Measurements from ENCODE around the gene MAK. TPM values are rescaled to one million over a fixed set of nuclear protein-coding genes. Genes with fewer than 3 reads are reported as not detected.
"Not testable (repeated sequence)": the region's sequence is repeated elsewhere in the genome, so short reads cannot be mapped to it uniquely, and the experiment has no call there.

Gene MAK
- total RNA-seq, result under 1 TPM in 2 of 4 donors, not detected in 2; 0.04 to 0.19 TPM

GRCh38 chr6:10837995-10838793 is at the start of gene MAK:
MAK (minus strand) TSS chr6:10838539; CDS start chr6:10830648, 7,891 bp downstream.
- Histone ChIP-seq H3K4me3 (peak within 1 kb of the TSS; percentile 52 to 75 (median 60)), H3K27me3 (peaks cover 0 to 52% (median 3%) of the 10 kb centered on the region in 4 donors), H3K4me1 (peaks cover 13 to 26% (median 14%) of the 10 kb centered on the region in 3 donors), H3K36me3 (no peaks in the 10 kb centered on the region), H3K9me3 (no peaks in the 10 kb centered on the region), H3K27ac (peak within 1 kb of the TSS; percentile 14 to 36 (median 28))
- 0 to 2% methylated on average over 1 to 10 of the region's 53 CpGs for WGBS, 2 donors
- DNase-seq, result peak; percentile 36
- intact Hi-C loops (cut with DNase I), result no loop called here
- TF ChIP-seq CTCF (IDR thresholded peaks at IDR 0.05) (no peak), POLR2A (IDR thresholded peaks at IDR 0.05) (peak in 1 of 4 donors; percentile 28)

- H3K27ac ChIP-seq, result no peak within 1 kb of the TSS
Measured at GRCh38 chr6:10886691-10887502, 48.6 kb upstream of the MAK start, which contains the start of gene SYCP2L. SYCP2L (plus strand) TSS chr6:10887052; CDS start chr6:10887127, 75 bp downstream.

GRCh38 chr6:10886365-10886690 is 48.0 kb upstream of the MAK start:
- Histone ChIP-seq H3K4me3 (peak overlapping the region in 3 of 4 donors; percentile 38 to 55 (median 40)), H3K27me3 (peaks cover 4 to 84% (median 45%) of the 10 kb centered on the region in 4 donors), H3K4me1 (peaks cover 0 to 42% (median 5%) of the 10 kb centered on the region in 3 donors)
- H3K27ac ChIP-seq; H3K36me3 ChIP-seq; intact Hi-C loops (cut with DNase I); H3K9me3 ChIP-seq; DNase-seq: not testable (repeated sequence)
- WGBS, 2 donors, result 26 to 31% methylated on average over 11 of the region's 11 CpGs

More at GRCh38 chr6:10886691-10887502, 48.6 kb upstream of the MAK start, which contains the start of gene SYCP2L:
- H3K4me1 ChIP-seq, result peaks cover 0 to 37% (median 2%) of the 10 kb centered on the region in 3 donors
- peak within 1 kb of the TSS; percentile 19 to 55 (median 39) for H3K4me3 ChIP-seq
- WGBS, 2 donors, result 10 to 11% methylated on average over 18 to 38 of the region's 58 CpGs
- H3K9me3 ChIP-seq, result no peaks in the 10 kb centered on the region
- no peak for DNase-seq
- H3K36me3 ChIP-seq, result no peaks in the 10 kb centered on the region
- TF ChIP-seq POLR2A (IDR thresholded peaks at IDR 0.05), result no peak
- no peak for TF ChIP-seq CTCF (IDR thresholded peaks at IDR 0.05)
- peaks cover 1 to 78% (median 40%) of the 10 kb centered on the region in 4 donors for H3K27me3 ChIP-seq
- intact Hi-C loops (cut with DNase I), result no loop called here

GRCh38 chr6:10884245-10884972 is 46.1 kb upstream of the MAK start:
- Histone ChIP-seq H3K27ac (no peak overlapping the region), H3K27me3 (peaks cover 4 to 98% (median 47%) of the 10 kb centered on the region in 4 donors), H3K4me1 (peaks cover 0 to 42% (median 5%) of the 10 kb centered on the region in 3 donors), H3K9me3 (no peaks in the 10 kb centered on the region), H3K36me3 (no peaks in the 10 kb centered on the region), H3K4me3 (no peak overlapping the region)
- TF ChIP-seq CTCF (IDR thresholded peaks at IDR 0.05), result no peak
- no peak for TF ChIP-seq POLR2A (IDR thresholded peaks at IDR 0.05)
- no peak for DNase-seq
- 24 to 25% methylated on average over 21 to 24 of the region's 24 CpGs for WGBS, 2 donors
- intact Hi-C loops (cut with DNase I), result no loop called here

Measured in esophagus squamous epithelium (tissue), 5 donors.